Measurements from ENCODE around the gene MIOX.

The MIOX gene

GRCh38 chr22:50522208-50522805 lies 35.6 kb downstream of the MIOX start:
- peaks cover 46% of the 10 kb centered on the region for H3K36me3 ChIP-seq (ENCODE audit: control insufficient read depth, insufficient read depth, low read length)
- no peak for TF ChIP-seq CTCF (IDR thresholded peaks at IDR 0.05; ENCODE audit: insufficient read depth, low read length, poor library complexity, severe bottlenecking)
- H3K4me3 ChIP-seq (replicated peaks; ENCODE audit: low read depth, low read length), result no peak overlapping the region
- no peak for DNase-seq (ENCODE audit: extremely low read depth, insufficient read length)
- H3K27me3 ChIP-seq (replicated peaks; ENCODE audit: control insufficient read depth, insufficient read depth, low read length), result no peaks in the 10 kb centered on the region

- no peak overlapping the region for H3K4me3 ChIP-seq (replicated peaks; ENCODE audit: low read depth, low read length)
- H3K36me3 ChIP-seq (ENCODE audit: control insufficient read depth, insufficient read depth, low read length), result peaks cover 44% of the 10 kb centered on the region
- no peak for TF ChIP-seq CTCF (IDR thresholded peaks at IDR 0.05; ENCODE audit: insufficient read depth, low read length, poor library complexity, severe bottlenecking)
- no peaks in the 10 kb centered on the region for H3K27me3 ChIP-seq (replicated peaks; ENCODE audit: control insufficient read depth, insufficient read depth, low read length)
- no peak for DNase-seq (ENCODE audit: extremely low read depth, insufficient read length)
These were observed 36.3 kb downstream of the MIOX start for GRCh38 chr22:50522806-50523438.

GRCh38 chr22:50523458-50523805 lies 36.8 kb downstream of the MIOX start:
- no peak overlapping the region for H3K4me3 ChIP-seq (replicated peaks; ENCODE audit: low read depth, low read length)
- DNase-seq (ENCODE audit: extremely low read depth, insufficient read length), result no peak
- no peak for TF ChIP-seq CTCF (IDR thresholded peaks at IDR 0.05; ENCODE audit: insufficient read depth, low read length, poor library complexity, severe bottlenecking)
- peaks cover 39% of the 10 kb centered on the region for H3K36me3 ChIP-seq (ENCODE audit: control insufficient read depth, insufficient read depth, low read length)
- H3K27me3 ChIP-seq (replicated peaks; ENCODE audit: control insufficient read depth, insufficient read depth, low read length), result no peaks in the 10 kb centered on the region

GRCh38 chr22:50523806-50524675 lies 37.4 kb downstream of the MIOX start:
- no peak for DNase-seq (ENCODE audit: extremely low read depth, insufficient read length)
- peak overlapping the region; percentile 78 for H3K4me3 ChIP-seq (replicated peaks; ENCODE audit: low read depth, low read length)
- H3K36me3 ChIP-seq (ENCODE audit: control insufficient read depth, insufficient read depth, low read length), result peaks cover 34% of the 10 kb centered on the region
- no peak for TF ChIP-seq CTCF (IDR thresholded peaks at IDR 0.05; ENCODE audit: insufficient read depth, low read length, poor library complexity, severe bottlenecking)
- no peaks in the 10 kb centered on the region for H3K27me3 ChIP-seq (replicated peaks; ENCODE audit: control insufficient read depth, insufficient read depth, low read length)

- peaks cover 31% of the 10 kb centered on the region for H3K36me3 ChIP-seq (ENCODE audit: control insufficient read depth, insufficient read depth, low read length)
- no peak for TF ChIP-seq CTCF (IDR thresholded peaks at IDR 0.05; ENCODE audit: insufficient read depth, low read length, poor library complexity, severe bottlenecking)
- peak overlapping the region; percentile 78 for H3K4me3 ChIP-seq (replicated peaks; ENCODE audit: low read depth, low read length)
- H3K27me3 ChIP-seq (replicated peaks; ENCODE audit: control insufficient read depth, insufficient read depth, low read length), result no peaks in the 10 kb centered on the region
- no peak for DNase-seq (ENCODE audit: extremely low read depth, insufficient read length)
These were observed 38.0 kb downstream of the MIOX start for GRCh38 chr22:50524676-50525103.

Measured in GM06990 (cell line).